Uterus (tissue), 4 donors: Measurements from ENCODE around the gene NAA10. TPM values are rescaled to one million over a fixed set of nuclear protein-coding genes. Genes with fewer than 3 reads are reported as not detected.
A peak's percentile ranks its signal among the peaks of the same experiment; 100 is the strongest.

ENCODE experiments used
- DNase-seq, 2 donors: peaks; one replicate each; pipeline ENCODE4 v3.0.0-alpha.2; 2019 to 2020
- H3K27ac ChIP-seq, 2 donors: fragments of 200-600 bp; sonication (generic); 1 replicate in 1 of 2; 2 replicates in 1 of 2; pipeline ENCODE4 v1.5.1; 2016 to 2018
- H3K27me3 ChIP-seq, 2 donors: fragments of 200-600 bp; sonication (generic); one replicate each; pipeline ENCODE4 v1.5.1; 2018 to 2019; ENCODE audit warnings: control low read depth in 1 of 2
- H3K36me3 ChIP-seq, 2 donors: fragments of 200-600 bp; sonication (generic); one replicate each; pipeline ENCODE4 v1.5.1; 2019; ENCODE audit warnings: control low read depth in 1 of 2
- H3K4me1 ChIP-seq, 2 donors: fragments of 200-600 bp; sonication (generic); one replicate each; pipeline ENCODE4 v1.5.1; 2018 to 2019; ENCODE audit warnings: control low read depth in 1 of 2
- H3K4me3 ChIP-seq, 2 donors: fragments of 200-600 bp; sonication (generic); 1 replicate in 1 of 2; 2 replicates in 1 of 2; pipeline ENCODE4 v1.5.1; 2018 to 2019; ENCODE audit warnings: mild to moderate bottlenecking in 1 of 2
- H3K9me3 ChIP-seq, 2 donors: fragments of 200-600 bp; sonication (generic); one replicate each; pipeline ENCODE4 v1.5.1; 2019; ENCODE audit warnings: control low read depth in 1 of 2
- POLR2A ChIP-seq, 2 donors: fragments of 450-650 bp; IDR thresholded peaks; one replicate each; pipeline ENCODE4 v1.6.1; 2016; ENCODE audit warnings: antibody characterized with exemption in 2 of 2, mild to moderate bottlenecking in 1 of 2, moderate library complexity in 1 of 2
- intact Hi-C: fragments of 100-400 bp; cut with DNase I; formaldehyde crosslinking; loops from one replicate; pipeline ENCODE4 v1.15.1; 2023; ENCODE audit warnings: low total_unique reads
- total RNA-seq, 4 donors: library from RNA; depleted of rRNA in 3 of 4; stranded (reverse); fragments of >200 nt in 3 of 4; gene quantifications; one replicate each; pipeline versions ENCODE4 v1.1.0 to v1.2.4, GENCODE V29; 2014 to 2023
- TF ChIP-seq, protein P1 (sequence below), 4 experiments: fragments of 200-600 bp in 2 of 4; fragments of 450-650 bp in 2 of 4; sonication (generic) in 2 of 4; IDR thresholded peaks; one replicate each; pipeline ENCODE4 v1.5.1; 2016 to 2019; ENCODE audit warnings: antibody characterized with exemption in 4 of 4, mild to moderate bottlenecking in 2 of 4, moderate library complexity in 1 of 4
- donor health status: DM: yes; HTN: yes; CAD: no.

NAA10 gene
- total RNA-seq, 4 donors from 2014 or later, result 37.9 to 198 (median 109) TPM

DNA sequence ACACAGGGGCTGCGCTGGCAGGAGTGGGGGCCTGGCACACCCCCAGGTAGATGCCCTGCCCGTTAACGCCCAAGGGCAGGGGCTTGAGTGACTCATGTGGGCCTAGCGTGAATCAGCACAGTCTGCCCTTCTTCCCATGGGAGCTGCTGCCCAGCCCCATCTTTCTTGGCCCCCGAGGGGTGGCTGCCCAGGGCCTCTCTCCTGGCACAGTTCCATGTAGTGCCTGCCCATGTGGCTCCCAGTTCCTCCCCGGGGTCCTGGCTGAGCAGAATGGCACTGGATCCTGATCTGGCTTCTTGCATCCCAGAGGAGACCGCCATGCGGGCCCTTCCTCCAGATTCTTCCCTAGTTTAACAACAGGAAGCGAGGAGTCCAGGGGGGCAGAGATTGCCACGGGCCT, 32.5 kb downstream of the NAA10 start:
- Histone ChIP-seq H3K36me3 (no peaks in the 10 kb centered on the region), H3K9me3 (no peaks in the 10 kb centered on the region), H3K27me3 (no peaks in the 10 kb centered on the region), H3K27ac (no peak overlapping the region), H3K4me3 (no peak overlapping the region), H3K4me1 (no peaks in the 10 kb centered on the region)
- no peak for DNase-seq
- intact Hi-C loops, result no loop called here
- TF ChIP-seq, protein P1, sequence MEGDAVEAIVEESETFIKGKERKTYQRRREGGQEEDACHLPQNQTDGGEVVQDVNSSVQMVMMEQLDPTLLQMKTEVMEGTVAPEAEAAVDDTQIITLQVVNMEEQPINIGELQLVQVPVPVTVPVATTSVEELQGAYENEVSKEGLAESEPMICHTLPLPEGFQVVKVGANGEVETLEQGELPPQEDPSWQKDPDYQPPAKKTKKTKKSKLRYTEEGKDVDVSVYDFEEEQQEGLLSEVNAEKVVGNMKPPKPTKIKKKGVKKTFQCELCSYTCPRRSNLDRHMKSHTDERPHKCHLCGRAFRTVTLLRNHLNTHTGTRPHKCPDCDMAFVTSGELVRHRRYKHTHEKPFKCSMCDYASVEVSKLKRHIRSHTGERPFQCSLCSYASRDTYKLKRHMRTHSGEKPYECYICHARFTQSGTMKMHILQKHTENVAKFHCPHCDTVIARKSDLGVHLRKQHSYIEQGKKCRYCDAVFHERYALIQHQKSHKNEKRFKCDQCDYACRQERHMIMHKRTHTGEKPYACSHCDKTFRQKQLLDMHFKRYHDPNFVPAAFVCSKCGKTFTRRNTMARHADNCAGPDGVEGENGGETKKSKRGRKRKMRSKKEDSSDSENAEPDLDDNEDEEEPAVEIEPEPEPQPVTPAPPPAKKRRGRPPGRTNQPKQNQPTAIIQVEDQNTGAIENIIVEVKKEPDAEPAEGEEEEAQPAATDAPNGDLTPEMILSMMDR (IDR thresholded peaks at IDR 0.05), result no peak
- TF ChIP-seq POLR2A (IDR thresholded peaks at IDR 0.05), result no peak

DNA sequence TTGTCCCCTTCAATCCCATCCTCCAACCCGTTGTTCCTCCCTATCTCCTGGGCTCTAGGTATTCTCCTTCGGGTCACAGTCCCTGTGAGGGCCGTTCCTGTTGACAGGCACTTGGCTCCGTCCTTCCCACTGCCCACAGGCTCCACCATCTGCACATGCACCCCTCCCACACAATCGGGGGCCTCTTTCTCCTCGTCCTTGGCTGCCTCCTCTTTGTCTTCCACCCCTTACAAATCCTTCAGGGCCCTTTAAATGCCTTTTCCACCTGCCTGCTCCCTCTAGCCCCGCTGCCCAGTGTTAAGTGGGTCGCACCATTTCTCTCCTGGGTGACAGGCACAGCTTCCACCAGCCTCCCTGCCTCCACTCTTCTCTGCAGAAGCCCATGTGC, 33.1 kb downstream of the NAA10 start:
- no peak for TF ChIP-seq POLR2A (IDR thresholded peaks at IDR 0.05)
- TF ChIP-seq, protein P1 (IDR thresholded peaks at IDR 0.05), result no peak
- Histone ChIP-seq H3K27ac (peak overlapping the region in 1 of 2 donors; percentile 23), H3K4me3 (no peak overlapping the region), H3K27me3 (no peaks in the 10 kb centered on the region), H3K4me1 (no peaks in the 10 kb centered on the region), H3K36me3 (no peaks in the 10 kb centered on the region), H3K9me3 (no peaks in the 10 kb centered on the region)
- DNase-seq, result no peak
- intact Hi-C loops, result no loop called here

DNA sequence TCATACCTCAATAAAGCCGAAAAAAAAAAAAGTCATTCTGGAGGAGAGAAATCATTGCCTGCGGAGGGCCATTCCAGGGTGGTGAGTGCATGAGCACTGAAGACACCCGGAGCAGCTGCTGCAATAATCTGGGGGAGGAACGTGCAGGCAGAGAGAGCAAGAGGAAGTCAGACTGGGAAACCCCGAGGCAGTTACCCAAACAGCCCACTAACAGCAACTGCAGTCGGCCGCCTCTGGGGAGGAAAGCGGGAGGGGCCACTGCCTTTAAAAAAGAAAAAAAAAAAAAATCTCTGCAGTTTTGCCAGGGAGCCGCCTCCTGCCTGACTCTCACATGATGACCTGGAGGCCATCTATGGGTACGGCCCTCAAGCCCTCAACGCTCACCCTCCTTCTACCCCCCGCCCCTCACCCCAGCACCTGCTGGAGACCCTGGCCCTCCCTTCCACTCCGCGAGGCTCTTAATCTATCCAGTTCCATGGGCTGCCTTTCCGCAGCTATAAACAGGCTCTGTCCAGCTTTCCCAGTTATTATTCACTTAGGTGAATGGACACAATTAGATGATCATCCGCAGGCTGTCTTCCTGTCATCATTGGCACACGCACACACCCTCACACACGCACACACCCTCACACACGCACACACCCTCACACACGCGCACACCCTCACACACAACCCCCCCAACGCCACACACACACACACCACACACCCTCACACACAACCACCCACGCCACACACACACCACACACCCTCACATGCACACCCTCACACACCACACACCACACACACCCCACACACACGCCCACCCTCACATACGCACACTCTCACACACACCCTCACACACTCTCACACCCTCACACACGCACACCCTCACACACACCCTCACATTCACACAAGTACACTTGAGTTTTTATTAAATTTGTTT, 33.7 kb downstream of the NAA10 start:
- Histone ChIP-seq H3K27me3 (no peaks in the 10 kb centered on the region), H3K4me3 (no peak overlapping the region), H3K9me3 (no peaks in the 10 kb centered on the region), H3K27ac (peak overlapping the region in 1 of 2 donors; percentile 23), H3K36me3 (no peaks in the 10 kb centered on the region), H3K4me1 (no peaks in the 10 kb centered on the region)
- TF ChIP-seq, protein P1 (IDR thresholded peaks at IDR 0.05), result no peak
- TF ChIP-seq POLR2A (IDR thresholded peaks at IDR 0.05), result no peak
- intact Hi-C loops, result no loop called here
- DNase-seq, result peak; percentile 64 to 74

DNA sequence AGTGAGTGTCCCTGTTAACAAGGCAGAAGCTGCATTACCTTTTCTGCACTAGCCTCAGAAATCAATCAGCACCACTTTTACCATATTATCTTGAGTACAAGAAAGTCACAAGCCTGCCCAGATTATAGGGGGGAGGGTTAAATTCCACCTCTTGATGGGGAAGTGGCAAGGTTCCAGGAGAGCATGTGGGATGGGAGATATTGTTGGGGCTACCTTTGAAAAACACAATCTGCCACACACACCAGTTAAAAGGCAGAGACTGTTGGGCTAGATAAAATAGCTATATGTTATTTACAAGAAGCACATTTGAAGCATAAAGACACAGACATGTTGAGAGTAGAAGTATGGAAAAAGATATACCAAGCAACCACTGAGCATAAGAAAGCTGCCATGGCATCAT, 36.9 kb downstream of the NAA10 start:
- no peak for DNase-seq
- Histone ChIP-seq H3K9me3 (no peaks in the 10 kb centered on the region), H3K4me1 (no peaks in the 10 kb centered on the region), H3K4me3 (no peak overlapping the region), H3K36me3 (no peaks in the 10 kb centered on the region), H3K27ac (no peak overlapping the region), H3K27me3 (no peaks in the 10 kb centered on the region)
- no peak for TF ChIP-seq POLR2A (IDR thresholded peaks at IDR 0.05)
- TF ChIP-seq, protein P1 (IDR thresholded peaks at IDR 0.05), result no peak
- intact Hi-C loops, result no loop called here

DNA sequence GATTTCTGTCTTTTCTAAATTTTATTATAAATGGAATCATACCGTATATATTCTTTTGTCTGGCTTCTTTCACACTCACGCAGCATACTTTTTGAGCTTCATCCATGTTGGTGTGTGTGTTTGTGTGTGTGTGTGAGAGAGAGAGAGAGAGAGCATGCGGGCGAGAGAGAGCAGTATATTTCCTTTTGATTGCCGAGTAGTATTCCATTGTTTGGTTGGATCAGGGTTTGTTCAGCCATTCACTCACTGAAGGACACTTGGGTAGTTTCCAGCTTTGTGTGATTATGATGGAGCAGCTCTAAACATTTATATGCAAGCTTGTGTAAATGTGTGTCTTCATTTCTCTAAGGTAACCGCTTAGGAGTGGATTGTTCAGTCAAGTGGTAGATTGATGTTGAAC, 45.7 kb downstream of the NAA10 start:
- Histone ChIP-seq H3K9me3 (no peaks in the 10 kb centered on the region), H3K27ac (no peak overlapping the region), H3K27me3 (peaks cover 0 to 14% of the 10 kb centered on the region in 2 donors), H3K36me3 (no peaks in the 10 kb centered on the region), H3K4me3 (no peak overlapping the region), H3K4me1 (peaks cover 0 to 4% of the 10 kb centered on the region in 2 donors)
- DNase-seq, result no peak
- no peak for TF ChIP-seq POLR2A (IDR thresholded peaks at IDR 0.05)
- TF ChIP-seq, protein P1 (IDR thresholded peaks at IDR 0.05), result no peak
- intact Hi-C loops, result no loop called here
